Thoracic aorta (tissue), 2 donors: ENCODE data around the gene ABCG2. TPM values are rescaled to one million over a fixed set of nuclear protein-coding genes. Genes with fewer than 3 reads are reported as not detected.

ENCODE experiments used
- ATAC-seq: fragments of 150-250 bp; one replicate; pipeline ENCODE4 v1.8.0; 2017; ENCODE audit warnings: low read depth; ENCODE audit not compliant: insufficient number of reproducible peaks, low FRiP score
- DNase-seq: peaks from one replicate; pipeline ENCODE4 v3.0.0-alpha.2; 2020; ENCODE audit warnings: low spot score
- H3K27ac ChIP-seq, 2 donors: fragments of 200-600 bp; sonication (generic); 1 replicate in 1 of 2; 2 replicates in 1 of 2; pipeline ENCODE4 v1.5.1; 2016; ENCODE audit warnings: mild to moderate bottlenecking in 2 of 2, moderate library complexity in 2 of 2
- H3K27me3 ChIP-seq: fragments of 200-600 bp; sonication (generic); replicated peaks from 2 replicates; pipeline ENCODE4 v1.6.0; 2016; ENCODE audit warnings: mild to moderate bottlenecking; ENCODE audit not compliant: insufficient read depth
- H3K36me3 ChIP-seq: fragments of 200-600 bp; sonication (generic); one replicate; pipeline ENCODE4 v1.5.1; 2016
- H3K4me1 ChIP-seq, 2 donors: fragments of 200-600 bp; sonication (generic); 1 replicate in 1 of 2; 2 replicates in 1 of 2; pipeline versions ENCODE4 v1.5.1 to v1.6.0; 2016; ENCODE audit warnings: low read depth in 2 of 2, mild to moderate bottlenecking in 1 of 2; ENCODE audit not compliant: control insufficient read depth in 1 of 2
- H3K4me3 ChIP-seq: fragments of 200-600 bp; sonication (generic); 2 replicates; pipeline ENCODE4 v1.5.1; 2016; ENCODE audit warnings: mild to moderate bottlenecking
- H3K9me3 ChIP-seq: fragments of 200-600 bp; sonication (generic); 2 replicates; pipeline ENCODE4 v1.5.1; 2016
- CTCF ChIP-seq: fragments of 200-600 bp; sonication (generic); IDR thresholded peaks from one replicate; pipeline ENCODE4 v1.5.1; 2019; ENCODE audit warnings: antibody characterized with exemption
- total RNA-seq, 2 donors: library from RNA; depleted of rRNA; stranded (reverse); fragments of >200 nt; gene quantifications; one replicate each; pipeline versions ENCODE4 v1.1.0 to v1.2.3, GENCODE V29; 2016

The ABCG2 gene
- total RNA-seq, 2 donors from 2014 or later, result 2.4 to 7.3 TPM

GRCh38 chr4:88043001-88043400 is 115.4 kb downstream of the ABCG2 start:
- no peaks in the 10 kb centered on the region for H3K27me3 ChIP-seq
- H3K4me1 ChIP-seq, result peaks cover 13 to 46% of the 10 kb centered on the region in 2 donors
- H3K36me3 ChIP-seq, result peaks cover 88% of the 10 kb centered on the region
- H3K27ac ChIP-seq, result peak overlapping the region; percentile 42
- DNase-seq (no peak), ATAC-seq (no peak)
- H3K9me3 ChIP-seq, result no peaks in the 10 kb centered on the region
- no peak for TF ChIP-seq CTCF
- H3K4me3 ChIP-seq, result no peak overlapping the region

GRCh38 chr4:88041626-88042025 is 116.8 kb downstream of the ABCG2 start:
- TF ChIP-seq CTCF, result no peak
- no peaks in the 10 kb centered on the region for H3K9me3 ChIP-seq
- H3K4me3 ChIP-seq, result no peak overlapping the region
- no peak for DNase-seq
- H3K36me3 ChIP-seq, result peaks cover 87% of the 10 kb centered on the region
- H3K27me3 ChIP-seq, result no peaks in the 10 kb centered on the region
- ATAC-seq, result no peak
- H3K27ac ChIP-seq, result peak overlapping the region; percentile 15 to 24
- peaks cover 13 to 46% of the 10 kb centered on the region in 2 donors for H3K4me1 ChIP-seq

- DNase-seq, result no peak
- Histone ChIP-seq H3K27me3 (no peaks in the 10 kb centered on the region), H3K9me3 (no peaks in the 10 kb centered on the region), H3K36me3 (peaks cover 86% of the 10 kb centered on the region), H3K4me1 (peaks cover 13 to 42% of the 10 kb centered on the region in 2 donors), H3K27ac (peak overlapping the region in 1 of 2 donors; percentile 15), H3K4me3 (no peak overlapping the region)
- TF ChIP-seq CTCF, result no peak
- ATAC-seq, result no peak
Observed at GRCh38 chr4:88040707-88041106, 117.7 kb downstream of the ABCG2 start.

Other genes starting within 250 kb of the ABCG2 start
- 10 to 100 TPM; 22.1 to 29.2 TPM for gene SPP1, start 182.9 kb downstream of the ABCG2 start, total RNA-seq
- 100 to 1,000 TPM; 254 to 259 TPM for gene PKD2, start 151.0 kb downstream of the ABCG2 start, total RNA-seq
- gene PPM1K, start 125.9 kb upstream of the ABCG2 start, total RNA-seq, result 10 to 100 TPM; 66.3 to 70.8 TPM
- 10 to 100 TPM in 1 of 2 donors, 1 to 10 TPM in 1; 7.8 to 12.9 TPM for gene HERC6, start 220.2 kb upstream of the ABCG2 start, total RNA-seq